CD4-positive, alpha-beta T cell treated with Interleukin-1 beta for 1 hour (primary cell): ENCODE data around the gene RPAP3.
"Not testable (repeated sequence)": the region's sequence is repeated elsewhere in the genome, so short reads cannot be mapped to it uniquely, and the experiment has no call there.

Experiments
- DNase-seq, 2 donors: peaks; one replicate each; pipeline ENCODE4 v3.0.0-alpha.2; 2020 to 2022

RPAP3 gene

DNA sequence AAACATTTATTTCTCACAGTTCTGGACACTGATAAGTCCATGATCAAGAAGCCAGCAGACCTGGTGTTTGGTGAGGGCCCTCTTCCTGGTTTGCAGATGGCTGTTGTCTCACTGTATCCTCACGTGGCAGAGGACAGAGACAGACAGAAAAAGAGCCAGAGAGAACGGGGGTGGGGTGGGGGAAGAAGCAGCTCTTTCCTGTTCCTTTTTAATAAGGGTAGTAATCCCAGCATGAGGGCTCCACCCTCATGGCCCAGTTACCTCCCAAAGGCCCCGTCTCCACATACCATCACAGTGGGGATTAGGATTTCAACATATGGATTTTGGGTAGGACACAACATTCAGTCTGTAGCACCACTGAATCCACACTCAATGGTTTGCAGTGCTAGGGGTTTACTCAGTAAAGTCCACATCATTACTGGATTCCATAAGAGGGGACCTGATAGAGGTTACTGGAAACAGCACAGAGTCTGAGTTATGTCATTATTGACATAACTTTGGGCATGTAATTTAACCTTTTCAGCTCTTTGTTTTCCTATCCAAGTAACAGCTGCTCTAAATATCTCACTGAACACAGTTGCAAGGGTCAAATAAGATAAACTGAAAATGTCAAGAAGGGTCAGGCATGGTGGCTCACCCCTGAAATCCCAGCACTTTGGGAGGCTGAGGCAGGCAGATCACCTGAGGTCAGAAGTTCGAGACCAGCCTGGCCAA is 53.2 kb downstream of the RPAP3 start:
- DNase-seq: no peak

DNA sequence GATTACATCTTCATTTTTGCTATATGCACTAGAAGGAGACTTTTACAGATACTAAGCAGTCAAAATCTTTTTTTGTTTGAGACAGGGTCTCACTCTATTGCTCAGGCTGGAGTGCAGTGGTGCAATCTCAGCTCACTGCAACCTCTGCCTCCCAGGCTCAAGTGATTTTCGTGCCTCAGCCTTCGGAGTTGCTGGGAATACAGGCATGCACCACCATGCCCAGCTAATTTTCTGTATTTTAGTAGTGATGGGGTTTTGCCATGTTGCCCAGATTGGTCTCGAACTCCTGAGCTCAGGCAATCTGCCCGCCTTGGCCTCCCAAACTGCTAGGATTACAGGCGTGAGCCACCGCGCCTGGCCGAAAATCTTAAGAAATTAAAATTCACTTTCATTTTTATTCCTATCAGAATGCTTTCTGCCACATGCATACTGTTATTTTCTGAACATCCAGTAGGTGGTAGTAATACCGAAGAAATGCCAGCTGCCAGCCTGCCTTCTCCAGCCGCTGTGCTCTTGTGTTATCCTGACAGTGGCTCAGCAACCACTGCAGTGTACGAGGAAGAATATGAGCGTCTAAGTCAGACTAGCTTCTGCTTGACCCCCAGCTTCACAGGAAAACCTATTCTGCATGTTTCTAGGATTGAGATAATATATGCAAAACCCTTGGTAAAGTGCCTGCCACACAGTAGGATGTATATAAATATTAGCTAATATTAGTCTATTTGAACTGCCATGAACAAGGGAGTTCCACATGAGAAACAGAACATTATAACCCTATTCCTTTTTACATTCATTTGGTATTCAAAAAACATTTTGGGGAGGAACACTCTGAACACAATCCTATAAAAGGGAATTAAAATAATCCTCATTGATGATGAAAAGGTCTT is 54.2 kb downstream of the RPAP3 start:
- DNase-seq: peak; percentile 51 to 77

DNA sequence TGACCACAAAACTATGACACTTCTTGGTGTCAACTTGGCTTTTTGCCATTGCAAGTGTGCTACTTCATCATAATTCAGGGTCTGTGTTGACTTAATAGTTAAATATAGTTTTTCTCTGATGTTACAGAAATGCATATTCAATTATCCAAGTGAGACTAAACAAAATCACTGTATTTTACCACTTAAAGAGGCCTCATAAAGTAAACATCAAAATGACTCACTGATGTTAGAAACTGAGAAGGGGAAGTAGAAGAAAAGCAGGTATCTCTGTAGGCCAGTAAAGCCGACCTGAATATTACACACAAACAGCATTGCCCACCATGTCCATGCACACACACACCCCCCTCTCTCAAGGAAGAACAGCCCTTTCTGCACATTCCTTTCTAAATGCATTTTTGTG is 55.4 kb downstream of the RPAP3 start:
- no peak for DNase-seq

DNA sequence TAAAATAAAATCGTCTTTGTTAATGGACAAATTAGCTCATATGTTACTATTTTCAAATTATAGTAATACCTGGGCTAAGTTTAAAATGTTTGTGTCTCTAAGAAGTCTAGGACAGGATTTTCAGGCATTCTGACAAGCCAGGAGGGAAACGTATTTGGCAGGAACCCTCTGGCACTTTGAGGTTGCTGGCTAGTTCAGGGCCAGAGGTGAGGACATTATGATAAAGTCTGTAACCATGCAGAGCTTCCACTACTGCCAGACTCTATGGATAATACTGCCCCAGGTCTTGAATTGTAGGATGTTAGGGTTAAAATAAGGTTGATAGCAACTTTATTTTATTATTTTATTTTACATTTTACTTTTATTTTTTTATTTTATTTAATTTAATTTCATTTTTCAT is 56.4 kb downstream of the RPAP3 start:
- DNase-seq: no peak

DNA sequence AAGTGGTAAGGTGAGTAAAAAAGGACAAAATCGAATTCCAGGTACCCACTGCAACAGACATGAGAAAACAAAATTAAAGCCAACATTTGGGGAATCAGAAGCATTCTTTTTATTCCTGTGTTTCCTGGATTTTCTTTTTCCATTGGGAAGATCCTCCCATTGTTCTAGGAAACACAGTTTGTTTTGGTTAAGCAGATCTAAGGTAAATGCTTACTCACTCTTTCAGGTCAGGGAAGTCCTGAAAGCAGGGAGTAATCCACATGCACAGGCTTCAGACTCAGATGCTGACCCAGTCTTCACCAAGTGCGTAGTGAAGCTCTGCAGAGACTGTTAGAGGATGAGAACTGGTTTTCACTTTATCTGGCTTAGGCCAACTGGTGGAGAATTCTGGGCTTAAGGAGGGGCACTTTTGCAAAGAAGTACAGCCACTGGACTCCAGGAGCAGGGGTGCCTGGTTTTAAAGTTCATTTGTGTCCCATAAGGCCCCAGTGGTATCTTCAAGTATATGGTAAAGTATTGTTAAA is 57.7 kb downstream of the RPAP3 start:
- DNase-seq: no peak

DNA sequence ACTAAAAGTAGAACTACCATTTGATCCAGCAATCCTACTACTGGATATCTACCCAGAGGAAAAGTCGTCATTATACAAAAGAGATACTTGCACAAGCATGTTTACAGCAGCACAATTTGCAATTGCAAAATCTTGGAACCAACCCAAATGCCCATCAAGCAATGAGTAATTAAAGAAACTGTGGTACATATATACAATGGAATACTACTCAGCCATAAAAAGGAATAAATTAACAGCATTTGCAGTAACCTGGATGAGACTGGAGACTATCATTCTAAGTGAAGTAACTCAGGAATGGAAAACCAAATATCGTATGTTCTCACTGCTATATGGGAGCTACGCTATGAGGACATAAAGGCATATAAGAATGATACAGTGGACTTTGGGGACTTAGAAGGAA is 63.5 kb downstream of the RPAP3 start:
- not testable (repeated sequence) for DNase-seq

DNA sequence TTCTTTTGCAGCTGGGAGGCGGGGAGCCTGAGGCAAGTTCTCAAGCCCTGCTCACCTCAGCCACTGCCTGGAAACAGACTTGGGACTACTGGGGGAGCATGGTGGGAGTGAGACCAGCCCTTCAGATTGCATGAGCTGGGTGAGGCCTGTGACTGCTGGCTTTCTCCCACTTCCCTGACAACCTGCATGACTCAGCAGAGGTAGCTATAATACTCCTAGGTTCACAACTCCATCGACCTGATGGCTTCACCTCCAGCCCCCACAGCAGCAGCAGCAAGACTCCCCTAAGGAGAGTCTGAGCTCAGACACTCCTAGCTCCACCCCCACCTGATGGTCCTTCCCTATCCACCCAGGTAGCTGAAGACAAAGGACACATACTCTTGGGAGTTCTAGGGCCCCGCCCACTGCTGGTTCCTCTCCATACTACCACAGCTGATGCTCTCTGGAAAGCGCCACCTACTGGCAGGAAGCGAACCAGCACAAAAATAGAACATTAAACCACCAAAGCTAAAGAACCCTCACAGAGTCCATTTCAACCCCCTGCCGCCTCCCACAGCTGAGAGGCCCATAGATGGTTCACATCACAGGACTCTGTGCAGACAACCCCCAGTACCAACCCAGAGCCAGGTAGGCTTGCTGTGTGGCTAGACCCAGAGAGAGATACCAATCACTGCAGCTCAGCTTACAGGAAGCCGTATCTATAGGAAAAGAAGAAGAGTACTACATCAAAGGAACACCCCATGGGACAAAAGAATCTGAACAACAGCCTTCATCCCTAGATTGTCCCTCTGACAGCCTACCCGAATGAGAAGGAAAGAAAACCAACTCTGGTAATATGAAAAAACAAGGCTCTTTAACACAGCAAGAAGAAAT is 68.7 kb downstream of the RPAP3 start:
- peak; percentile 11 to 40 for DNase-seq

DNA sequence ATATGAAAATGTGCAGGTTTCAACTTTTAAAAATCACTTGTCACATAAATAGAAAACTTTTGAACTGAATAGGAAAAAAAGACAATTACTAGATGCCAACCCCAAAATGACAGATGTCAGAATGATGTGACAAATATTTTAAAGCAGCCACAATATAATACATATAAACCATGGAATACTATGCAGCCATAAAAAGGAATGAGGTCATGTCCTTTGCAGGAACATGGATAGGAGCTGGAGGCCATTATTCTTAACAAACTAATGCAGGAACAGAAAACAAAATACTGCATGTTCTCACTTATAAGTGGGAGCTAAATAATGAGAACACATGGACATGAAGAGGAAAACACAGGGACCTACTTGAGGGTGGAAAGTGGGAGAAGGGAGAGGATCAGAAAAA is 70.1 kb downstream of the RPAP3 start:
- not testable (repeated sequence) for DNase-seq

DNA sequence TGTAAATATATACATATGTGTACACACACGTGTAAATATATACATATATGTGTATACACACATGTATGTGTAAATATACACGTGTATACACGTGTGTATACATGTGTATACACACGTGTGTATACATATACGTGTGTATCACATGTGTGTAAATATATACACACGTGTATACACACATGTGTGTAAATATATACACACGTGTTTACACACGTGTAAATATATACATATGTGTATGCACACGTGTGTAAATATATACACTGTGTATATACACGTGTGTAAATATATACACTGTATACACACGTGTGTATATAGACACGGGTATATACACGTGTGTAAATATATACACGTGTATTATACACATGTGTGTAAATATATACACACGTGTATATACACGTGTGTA is 71.7 kb downstream of the RPAP3 start:
- DNase-seq: no peak

DNA sequence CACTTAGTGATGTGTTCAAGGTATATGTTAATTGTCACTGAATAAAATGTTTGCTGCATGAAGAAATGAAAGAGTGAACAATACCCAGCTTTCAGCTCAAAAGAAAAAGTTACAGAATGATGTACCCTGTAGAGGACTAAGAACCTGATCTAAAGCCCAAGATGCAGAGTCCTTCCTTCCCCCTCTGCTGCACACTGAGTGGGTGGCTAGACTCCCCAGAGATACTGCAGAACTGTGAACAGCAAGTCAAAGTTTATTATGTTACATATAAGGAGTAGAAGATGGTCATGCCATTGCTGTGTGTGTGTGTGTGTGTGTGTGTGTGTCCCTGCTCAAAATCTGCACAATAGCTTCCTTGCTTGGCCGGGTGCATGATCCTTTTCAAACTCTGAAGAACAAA is 83.9 kb downstream of the RPAP3 start:
- no peak for DNase-seq

DNA sequence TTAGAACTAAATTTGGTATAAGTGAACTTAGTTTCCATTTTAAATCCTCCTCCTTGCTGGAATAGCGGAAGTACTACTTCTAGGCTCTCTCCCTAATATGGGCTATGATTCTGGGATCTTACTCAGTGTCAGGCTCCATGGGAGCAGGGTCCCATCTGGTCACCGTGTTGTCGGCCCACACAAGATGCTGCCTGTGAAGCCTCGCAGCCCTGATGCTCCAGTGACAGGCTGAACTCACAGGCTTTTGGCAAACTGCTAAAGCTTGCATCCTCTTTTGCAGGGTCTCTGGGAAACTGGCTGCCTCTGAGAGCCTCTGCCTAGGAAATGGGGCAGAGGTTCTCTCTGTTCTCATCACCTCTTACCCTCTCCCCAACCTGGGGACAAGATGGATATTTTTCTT is 88.4 kb downstream of the RPAP3 start:
- no peak for DNase-seq

DNA sequence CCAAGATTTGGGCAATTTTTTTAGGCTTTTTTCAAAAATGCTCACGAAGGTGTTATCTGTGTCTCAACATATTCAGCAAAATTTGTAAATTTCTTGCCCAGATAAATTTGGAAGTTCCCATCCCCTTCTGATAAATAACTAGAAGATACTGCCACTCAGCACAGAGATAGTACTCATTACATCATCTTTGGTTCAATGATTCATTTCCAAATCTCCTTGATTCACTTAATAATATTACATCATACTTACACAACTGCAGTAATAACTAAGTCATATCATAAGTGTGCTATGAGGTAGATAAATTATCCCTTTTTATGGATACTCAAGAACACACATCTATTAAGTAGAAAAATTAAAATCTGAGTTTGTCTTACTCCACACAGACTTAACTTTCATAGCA is 89.4 kb downstream of the RPAP3 start:
- no peak for DNase-seq

DNA sequence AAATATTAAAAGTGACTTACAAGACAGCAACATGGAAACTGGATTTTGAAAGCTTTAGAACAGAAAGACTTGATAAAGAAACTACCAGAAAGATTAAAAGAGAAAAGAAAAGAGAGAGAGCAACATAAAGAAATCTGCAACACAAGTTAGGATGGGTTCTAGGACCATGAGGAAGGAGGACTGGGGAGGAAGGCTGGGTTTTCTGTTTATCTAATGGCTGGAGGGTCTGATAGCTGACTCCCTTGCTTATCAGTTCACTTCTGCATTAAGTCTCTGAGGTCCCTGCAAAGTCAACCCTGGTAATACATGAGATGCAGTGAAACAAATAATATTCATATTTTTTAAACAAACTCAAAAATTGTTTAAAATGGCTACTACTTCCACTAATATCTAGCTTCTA is 90.1 kb downstream of the RPAP3 start:
- no peak for DNase-seq

DNA sequence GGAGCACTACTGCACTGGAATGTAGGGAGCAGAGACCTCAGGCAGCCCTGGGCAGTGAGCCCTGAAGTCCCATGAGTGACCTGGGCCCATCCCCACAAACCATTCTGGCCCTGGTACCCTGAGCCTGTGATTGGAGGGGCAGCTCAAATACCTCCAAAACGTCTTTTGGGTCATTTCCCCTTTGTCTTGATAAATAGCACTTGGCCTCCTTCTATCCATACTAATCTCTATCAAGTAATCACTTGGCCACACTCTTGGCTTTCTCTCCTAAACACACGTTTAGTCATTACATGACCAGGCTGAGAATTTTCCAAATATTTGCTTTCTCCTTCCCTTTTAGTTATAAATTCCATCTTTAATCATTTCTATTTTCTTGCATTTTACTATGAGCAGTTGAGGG is 91.3 kb downstream of the RPAP3 start:
- no peak for DNase-seq

DNA sequence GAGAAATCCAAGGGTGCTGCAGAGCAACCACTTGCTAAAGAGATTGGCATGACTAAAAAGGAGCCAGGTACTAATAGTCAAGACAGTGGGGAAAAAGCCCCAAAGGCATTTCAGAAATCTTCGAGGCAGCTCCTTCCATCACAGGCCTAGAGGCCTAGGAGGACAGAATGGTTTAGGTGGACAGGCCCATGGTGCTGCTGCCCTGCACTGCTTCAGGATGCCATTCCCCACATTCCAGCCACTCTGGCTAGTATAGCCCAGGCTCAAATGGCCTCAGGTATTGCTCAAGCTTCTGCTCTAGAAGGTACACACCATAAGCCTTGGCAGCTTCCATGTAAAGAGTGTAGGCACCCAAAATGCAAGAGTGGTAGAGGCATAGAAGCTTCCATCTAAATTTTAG is 92.9 kb downstream of the RPAP3 start:
- DNase-seq: no peak

DNA sequence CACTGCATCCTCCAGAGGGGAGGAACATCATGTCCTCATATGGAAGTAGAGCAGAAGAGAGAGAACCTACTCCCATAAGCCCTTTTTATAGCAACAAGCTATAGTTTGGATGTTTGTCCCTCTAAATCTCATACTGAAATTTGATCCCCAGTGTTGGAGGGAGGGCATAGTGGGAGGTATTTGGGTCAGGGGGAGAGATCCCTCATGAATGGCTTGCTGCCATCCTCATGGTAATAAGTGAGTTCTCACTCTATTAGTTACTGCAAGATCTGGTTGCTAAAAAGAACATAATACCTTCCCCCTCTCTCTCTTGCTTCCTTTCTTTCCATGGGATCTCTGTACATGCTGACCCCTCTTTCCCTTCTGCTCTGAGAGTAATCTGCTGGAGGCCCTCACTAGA is 93.9 kb downstream of the RPAP3 start:
- DNase-seq: no peak
